Measurements from ENCODE around the gene MATK. TPM values are rescaled to one million over a fixed set of nuclear protein-coding genes. Genes with fewer than 3 reads are reported as not detected.

The MATK gene
- total and polyA plus RNA-seq, 4 donors: 0.78 to 7.0 (median 1.8) TPM

DNA sequence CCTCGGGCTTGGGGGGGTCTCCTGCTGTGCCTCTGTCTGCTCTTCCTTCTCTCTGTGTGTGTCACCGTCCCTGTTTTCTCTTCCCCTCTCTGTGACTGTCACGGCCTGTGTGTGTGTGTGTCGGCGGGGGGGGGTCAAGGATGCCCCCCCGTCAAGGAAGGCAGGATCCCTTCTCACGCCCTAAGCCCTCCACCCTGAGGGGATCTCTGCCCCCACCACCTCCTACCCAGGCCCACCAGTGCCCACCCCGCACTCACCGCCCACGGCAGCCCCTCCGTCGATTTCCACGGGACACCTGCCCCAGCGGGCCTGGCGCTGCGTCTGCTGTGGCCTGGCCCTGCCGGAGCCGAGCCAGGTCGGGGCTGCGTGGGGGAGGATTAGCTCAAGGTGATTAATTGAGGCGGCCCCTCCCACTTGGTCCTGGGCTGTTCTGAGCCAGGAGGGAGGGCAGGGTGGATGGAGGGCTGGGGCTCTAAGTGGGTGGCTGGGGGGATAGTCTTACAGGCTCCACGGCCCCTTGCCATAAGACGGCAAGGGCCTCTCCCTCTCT lies 14.2 kb downstream of the MATK start, which contains the start of gene RAX2:
Gene RAX2 (minus strand): TSS at position 323 of the 550 bp plus-strand sequence. CDS start 486 bp downstream, outside the sequence.
- 57% methylated on average over 23 of the region's 23 CpGs for WGBS
- H3K36me3 ChIP-seq (ENCODE audit: control insufficient read depth in 4 of 4, insufficient read depth in 3 of 4, low read depth in 1 of 4, low read length in 3 of 4): peaks cover 3 to 23% (median 5%) of the 10 kb centered on the region in 4 donors
- no peaks in the 10 kb centered on the region for H3K27me3 ChIP-seq (ENCODE audit: control insufficient read depth in 4 of 4, insufficient read depth in 4 of 4, low read length in 3 of 4)
- H3K27ac ChIP-seq (ENCODE audit: low read depth in 1 of 2, low read length in 2 of 2): no peak within 1 kb of the TSS
- no peak for DNase-seq (ENCODE audit: low spot score)
- TF ChIP-seq NR2F2 (IDR thresholded peaks at IDR 0.05) (no peak), RAD21 (IDR thresholded peaks at IDR 0.05) (no peak), HNF4A (conservative IDR thresholded peaks at IDR 0.05) (no peak), FOXA2 (IDR thresholded peaks at IDR 0.05) (no peak), TAF1 (conservative IDR thresholded peaks at IDR 0.05) (no peak), JUND (IDR thresholded peaks at IDR 0.05) (no peak), RXRA (IDR thresholded peaks at IDR 0.05) (no peak), HNF4G (IDR thresholded peaks at IDR 0.05) (no peak), FOXA1 (IDR thresholded peaks at IDR 0.05) (no peak)
- TF ChIP-seq, protein P1, sequence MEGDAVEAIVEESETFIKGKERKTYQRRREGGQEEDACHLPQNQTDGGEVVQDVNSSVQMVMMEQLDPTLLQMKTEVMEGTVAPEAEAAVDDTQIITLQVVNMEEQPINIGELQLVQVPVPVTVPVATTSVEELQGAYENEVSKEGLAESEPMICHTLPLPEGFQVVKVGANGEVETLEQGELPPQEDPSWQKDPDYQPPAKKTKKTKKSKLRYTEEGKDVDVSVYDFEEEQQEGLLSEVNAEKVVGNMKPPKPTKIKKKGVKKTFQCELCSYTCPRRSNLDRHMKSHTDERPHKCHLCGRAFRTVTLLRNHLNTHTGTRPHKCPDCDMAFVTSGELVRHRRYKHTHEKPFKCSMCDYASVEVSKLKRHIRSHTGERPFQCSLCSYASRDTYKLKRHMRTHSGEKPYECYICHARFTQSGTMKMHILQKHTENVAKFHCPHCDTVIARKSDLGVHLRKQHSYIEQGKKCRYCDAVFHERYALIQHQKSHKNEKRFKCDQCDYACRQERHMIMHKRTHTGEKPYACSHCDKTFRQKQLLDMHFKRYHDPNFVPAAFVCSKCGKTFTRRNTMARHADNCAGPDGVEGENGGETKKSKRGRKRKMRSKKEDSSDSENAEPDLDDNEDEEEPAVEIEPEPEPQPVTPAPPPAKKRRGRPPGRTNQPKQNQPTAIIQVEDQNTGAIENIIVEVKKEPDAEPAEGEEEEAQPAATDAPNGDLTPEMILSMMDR (IDR thresholded peaks at IDR 0.05; ENCODE audit: low read depth, low read length, missing input control): no peak
- TF ChIP-seq, protein P2, sequence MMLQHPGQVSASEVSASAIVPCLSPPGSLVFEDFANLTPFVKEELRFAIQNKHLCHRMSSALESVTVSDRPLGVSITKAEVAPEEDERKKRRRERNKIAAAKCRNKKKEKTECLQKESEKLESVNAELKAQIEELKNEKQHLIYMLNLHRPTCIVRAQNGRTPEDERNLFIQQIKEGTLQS (IDR thresholded peaks at IDR 0.05): no peak
- TF ChIP-seq, protein P3, sequence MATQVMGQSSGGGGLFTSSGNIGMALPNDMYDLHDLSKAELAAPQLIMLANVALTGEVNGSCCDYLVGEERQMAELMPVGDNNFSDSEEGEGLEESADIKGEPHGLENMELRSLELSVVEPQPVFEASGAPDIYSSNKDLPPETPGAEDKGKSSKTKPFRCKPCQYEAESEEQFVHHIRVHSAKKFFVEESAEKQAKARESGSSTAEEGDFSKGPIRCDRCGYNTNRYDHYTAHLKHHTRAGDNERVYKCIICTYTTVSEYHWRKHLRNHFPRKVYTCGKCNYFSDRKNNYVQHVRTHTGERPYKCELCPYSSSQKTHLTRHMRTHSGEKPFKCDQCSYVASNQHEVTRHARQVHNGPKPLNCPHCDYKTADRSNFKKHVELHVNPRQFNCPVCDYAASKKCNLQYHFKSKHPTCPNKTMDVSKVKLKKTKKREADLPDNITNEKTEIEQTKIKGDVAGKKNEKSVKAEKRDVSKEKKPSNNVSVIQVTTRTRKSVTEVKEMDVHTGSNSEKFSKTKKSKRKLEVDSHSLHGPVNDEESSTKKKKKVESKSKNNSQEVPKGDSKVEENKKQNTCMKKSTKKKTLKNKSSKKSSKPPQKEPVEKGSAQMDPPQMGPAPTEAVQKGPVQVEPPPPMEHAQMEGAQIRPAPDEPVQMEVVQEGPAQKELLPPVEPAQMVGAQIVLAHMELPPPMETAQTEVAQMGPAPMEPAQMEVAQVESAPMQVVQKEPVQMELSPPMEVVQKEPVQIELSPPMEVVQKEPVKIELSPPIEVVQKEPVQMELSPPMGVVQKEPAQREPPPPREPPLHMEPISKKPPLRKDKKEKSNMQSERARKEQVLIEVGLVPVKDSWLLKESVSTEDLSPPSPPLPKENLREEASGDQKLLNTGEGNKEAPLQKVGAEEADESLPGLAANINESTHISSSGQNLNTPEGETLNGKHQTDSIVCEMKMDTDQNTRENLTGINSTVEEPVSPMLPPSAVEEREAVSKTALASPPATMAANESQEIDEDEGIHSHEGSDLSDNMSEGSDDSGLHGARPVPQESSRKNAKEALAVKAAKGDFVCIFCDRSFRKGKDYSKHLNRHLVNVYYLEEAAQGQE (IDR thresholded peaks at IDR 0.05): no peak
- TF ChIP-seq, protein P4, sequence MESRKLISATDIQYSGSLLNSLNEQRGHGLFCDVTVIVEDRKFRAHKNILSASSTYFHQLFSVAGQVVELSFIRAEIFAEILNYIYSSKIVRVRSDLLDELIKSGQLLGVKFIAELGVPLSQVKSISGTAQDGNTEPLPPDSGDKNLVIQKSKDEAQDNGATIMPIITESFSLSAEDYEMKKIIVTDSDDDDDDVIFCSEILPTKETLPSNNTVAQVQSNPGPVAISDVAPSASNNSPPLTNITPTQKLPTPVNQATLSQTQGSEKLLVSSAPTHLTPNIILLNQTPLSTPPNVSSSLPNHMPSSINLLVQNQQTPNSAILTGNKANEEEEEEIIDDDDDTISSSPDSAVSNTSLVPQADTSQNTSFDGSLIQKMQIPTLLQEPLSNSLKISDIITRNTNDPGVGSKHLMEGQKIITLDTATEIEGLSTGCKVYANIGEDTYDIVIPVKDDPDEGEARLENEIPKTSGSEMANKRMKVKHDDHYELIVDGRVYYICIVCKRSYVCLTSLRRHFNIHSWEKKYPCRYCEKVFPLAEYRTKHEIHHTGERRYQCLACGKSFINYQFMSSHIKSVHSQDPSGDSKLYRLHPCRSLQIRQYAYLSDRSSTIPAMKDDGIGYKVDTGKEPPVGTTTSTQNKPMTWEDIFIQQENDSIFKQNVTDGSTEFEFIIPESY (IDR thresholded peaks at IDR 0.05): no peak
- TF ChIP-seq, protein P5, sequence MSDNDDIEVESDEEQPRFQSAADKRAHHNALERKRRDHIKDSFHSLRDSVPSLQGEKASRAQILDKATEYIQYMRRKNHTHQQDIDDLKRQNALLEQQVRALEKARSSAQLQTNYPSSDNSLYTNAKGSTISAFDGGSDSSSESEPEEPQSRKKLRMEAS (IDR thresholded peaks at IDR 0.05): no peak
- no peak within 1 kb of the TSS for H3K4me3 ChIP-seq (ENCODE audit: low read depth in 1 of 3, low read length in 3 of 3)
- H3K9me3 ChIP-seq (ENCODE audit: control insufficient read depth in 4 of 4, low read length in 3 of 4): no peaks in the 10 kb centered on the region
- H3K9ac ChIP-seq (ENCODE audit: low read depth in 1 of 2, low read length in 2 of 2): no peak within 1 kb of the TSS
- no peaks in the 10 kb centered on the region for H3K4me1 ChIP-seq (ENCODE audit: control insufficient read depth in 4 of 4, insufficient read depth in 4 of 4, low read length in 3 of 4)
